NCI-H345 treated with DMSO at 0.1 percent for 48 hours (cell line): ENCODE results near the gene JCAD.
A peak's percentile ranks its signal among the peaks of the same experiment; 100 is the strongest.
"Not testable (repeated sequence)": the region's sequence is repeated elsewhere in the genome, so short reads cannot be mapped to it uniquely, and the experiment has no call there.

ENCODE experiments used
- DNase-seq: peaks from one replicate; lab custom pipeline; 2025; ENCODE audit not compliant: unreplicated experiment; lab: John Stamatoyannopoulos, UW

The JCAD gene

DNA sequence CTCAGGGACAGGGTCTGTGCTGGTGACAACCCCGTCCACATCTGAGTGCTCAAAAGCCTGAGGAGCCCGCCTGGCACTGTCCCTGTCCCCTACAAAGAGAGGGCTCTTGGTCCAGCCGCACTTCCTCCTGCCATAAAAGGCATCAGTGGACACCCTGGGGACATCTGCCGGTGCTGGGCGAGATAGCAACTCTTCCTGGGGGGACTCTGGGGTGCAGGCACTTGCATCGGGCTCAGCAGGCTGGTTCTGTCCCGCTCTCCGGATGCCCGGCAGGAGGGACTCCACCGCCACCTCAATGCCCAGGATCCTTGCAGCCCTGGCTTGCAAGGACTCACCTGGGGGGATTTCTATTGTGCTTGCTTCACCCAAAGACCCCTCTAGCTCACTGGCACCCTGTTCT, 32.8 kb downstream of the JCAD start:
- no peak for DNase-seq

DNA sequence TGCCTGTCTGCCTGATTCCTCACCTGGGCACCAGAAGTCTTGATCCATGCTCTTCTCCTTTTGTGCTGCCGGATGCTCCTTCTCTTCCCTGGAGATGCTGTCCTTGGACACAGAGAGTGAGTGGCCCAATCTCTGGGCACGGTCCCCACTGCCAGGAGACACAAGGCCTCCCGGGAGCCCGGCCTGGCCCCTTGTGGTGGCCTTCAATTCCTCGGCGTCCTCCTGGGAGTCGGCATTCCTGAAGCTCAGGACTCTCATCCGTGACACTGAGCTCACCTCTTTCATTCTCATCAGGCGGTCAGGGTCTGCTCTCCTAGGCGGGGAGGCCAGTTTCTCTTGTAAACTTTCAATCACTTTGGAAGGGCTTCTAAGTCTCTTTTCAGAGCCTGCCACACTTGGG, 33.3 kb downstream of the JCAD start:
- DNase-seq, result no peak

DNA sequence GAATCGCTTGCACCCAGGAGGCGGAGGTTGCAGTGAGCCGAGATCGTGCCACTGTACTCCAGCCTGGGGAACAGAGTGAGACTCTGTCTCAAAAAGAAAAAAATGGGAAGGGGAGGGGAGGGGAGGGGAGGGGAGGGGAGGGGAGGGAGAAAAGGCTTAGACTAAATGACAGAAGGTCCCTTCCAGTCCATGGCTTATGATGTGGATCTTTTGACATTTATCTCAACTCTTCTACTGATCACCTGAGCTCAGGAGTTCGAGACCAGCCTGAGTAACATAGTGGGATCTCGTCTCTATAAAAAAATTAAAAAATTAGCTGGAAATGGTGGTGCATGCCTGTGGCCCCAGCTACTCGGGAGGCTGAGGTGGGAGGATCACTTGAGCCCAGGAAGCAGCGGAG, 34.0 kb downstream of the JCAD start:
- DNase-seq, result not testable (repeated sequence)

DNA sequence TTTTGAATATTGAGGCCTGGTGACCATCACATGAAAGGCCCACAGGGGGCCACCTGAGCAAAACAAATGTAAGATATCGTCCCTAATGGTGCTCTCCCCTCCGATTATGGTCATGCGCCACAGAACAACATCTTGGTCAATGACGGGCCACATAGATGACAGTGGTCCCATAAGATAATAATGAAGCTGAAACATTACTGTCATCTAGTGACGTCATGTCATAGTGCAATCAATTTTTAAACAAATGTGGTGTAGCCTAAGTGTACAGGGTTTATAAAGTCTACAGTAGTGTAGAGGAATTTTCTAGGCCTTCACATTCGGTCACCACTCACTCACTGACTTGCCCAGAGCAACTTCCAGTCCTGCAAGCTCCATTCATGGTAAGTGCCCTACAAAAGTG, 36.8 kb downstream of the JCAD start:
- DNase-seq, result no peak

DNA sequence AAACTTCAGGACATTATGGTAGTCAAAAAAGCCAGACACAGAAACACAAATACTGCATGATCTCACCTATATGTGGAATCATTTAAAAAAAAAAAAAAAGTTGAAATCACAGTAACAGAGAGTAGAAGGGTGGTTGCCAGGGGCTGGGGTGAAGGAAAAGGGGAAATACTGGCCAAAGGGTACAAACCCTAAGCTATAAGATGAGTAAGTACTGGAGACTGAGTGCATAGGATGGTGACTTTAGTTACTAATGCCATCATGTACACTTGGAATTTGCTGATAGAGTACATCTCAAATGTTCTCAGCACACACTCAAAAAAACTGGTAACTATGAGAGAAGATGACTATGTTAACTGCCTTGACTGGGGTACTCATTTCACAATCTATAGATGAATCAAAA, 39.9 kb downstream of the JCAD start:
- DNase-seq, result no peak

DNA sequence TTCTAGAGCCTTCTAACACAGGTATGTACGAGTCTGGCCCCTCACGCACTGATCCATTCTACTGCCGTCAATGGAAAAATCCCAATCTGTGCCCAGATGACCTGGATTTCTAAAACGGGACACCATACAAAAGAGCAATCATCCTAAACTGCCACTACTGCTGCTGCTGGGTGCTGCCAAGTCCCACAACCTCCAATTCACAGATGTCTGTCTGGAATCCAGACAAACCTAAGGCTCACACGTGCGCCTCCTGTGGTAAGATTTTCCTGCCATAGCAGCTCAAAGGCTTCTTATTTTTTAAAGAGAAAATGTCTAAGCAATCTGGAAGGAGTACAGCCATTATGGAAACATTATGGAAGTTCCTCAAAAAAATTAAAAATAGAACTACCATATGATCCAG, 40.9 kb downstream of the JCAD start:
- DNase-seq, result no peak

DNA sequence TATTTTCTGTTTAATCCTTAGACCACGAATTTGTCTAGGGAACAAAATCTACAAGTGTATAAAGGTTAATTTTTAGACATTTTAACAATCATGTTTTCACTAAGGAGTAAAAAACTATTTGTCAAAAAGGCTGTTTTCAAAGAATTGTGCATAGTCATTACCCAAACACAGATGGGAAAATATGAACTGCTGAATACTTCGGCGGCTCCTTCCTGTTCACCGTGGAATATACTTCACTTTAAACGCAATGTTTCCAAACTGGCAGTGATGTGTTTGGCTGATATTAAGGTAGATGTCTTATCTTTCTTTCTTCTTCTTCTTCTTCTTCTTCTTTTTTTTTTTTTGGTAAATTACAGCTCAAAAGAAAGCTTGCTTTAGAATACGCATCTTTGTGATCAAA, 41.4 kb downstream of the JCAD start:
- no peak for DNase-seq

DNA sequence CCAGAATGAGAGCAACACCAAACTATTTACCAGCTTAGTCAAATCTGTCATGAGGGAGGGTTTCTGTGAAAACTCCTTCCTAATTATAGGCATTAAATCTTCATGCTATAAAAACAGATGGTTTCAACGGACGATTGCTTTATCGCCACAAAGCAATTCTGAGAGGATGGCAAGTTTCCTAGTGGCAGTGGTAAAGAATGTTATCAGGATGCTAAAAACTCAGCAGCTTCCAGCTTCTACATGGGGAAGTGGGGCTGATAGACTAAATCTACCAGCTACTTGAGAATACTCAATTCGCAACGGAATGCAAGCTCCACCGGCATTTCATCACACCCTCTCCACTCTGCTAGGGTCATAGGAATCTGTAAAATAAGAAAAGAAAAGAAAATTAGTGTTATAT, 41.8 kb downstream of the JCAD start:
- no peak for DNase-seq

DNA sequence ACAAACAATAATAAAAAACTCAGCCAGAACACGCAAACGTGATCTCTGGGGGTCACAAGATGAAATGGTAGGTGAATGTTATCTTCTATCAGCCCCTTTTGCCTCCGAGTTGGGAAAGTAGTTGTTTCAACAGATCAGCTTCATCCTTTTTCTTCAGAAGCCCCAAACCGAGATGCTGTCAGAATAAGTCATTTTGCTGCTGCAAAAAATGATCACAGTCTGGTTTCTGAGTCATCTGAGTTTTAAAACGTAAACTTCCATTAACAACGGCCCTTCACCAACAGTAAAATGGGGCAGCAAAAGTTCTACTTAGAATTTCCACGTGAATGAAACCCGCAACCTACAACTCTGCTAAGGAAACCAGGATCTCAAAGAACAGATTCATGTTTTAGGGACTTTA, 44.9 kb downstream of the JCAD start:
- no peak for DNase-seq

DNA sequence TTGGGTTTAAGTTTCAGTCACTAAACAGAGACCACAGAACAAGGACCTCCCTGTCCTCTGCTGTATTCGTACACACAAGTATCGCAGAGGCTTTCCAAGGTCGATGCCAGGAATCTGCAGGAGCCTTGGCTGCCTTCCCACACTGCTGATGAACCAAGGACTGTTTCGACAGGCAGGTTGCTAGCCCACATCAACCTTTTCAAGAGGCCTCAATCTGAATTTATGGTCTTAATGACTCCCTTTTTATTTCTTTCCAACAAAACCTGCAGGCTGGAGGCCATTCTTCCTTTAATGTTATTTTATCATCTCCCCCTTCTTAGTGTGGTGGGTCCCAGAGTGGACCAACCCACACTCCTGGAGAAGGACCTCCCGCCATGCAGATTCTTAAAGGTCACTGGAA, 45.6 kb downstream of the JCAD start:
- DNase-seq, result no peak

DNA sequence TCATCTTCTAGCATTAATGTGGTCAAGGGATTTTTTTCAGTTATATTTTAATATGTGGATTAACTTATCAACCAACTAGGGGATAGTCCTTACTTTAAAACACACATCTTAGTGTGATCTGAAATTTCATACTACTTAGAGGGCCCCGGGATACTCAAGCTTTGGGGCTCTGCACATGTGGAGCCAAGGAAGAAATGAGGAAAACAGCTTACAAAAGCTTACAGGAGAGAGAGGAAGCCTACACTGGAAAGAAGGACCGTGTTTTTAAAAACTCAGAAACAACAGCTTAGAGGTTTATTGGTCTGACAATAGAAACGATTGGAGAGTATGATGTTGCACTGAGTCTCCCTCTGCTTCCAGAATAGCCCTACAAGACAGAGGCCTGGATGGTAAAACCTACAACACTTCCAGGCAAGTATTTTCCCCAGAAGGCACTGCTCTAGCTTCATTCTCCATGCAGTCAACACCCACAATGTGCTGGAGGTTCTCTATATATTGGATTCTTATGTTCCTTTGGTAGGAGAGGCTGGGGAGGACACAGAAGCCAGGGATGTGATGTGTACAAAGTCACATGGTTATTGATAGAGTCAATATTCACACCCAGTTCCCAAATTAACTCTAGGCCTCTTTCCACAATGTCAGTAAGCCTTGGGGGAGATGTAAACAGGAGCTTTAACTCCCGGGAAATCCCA, 47.3 kb downstream of the JCAD start:
- no peak for DNase-seq

DNA sequence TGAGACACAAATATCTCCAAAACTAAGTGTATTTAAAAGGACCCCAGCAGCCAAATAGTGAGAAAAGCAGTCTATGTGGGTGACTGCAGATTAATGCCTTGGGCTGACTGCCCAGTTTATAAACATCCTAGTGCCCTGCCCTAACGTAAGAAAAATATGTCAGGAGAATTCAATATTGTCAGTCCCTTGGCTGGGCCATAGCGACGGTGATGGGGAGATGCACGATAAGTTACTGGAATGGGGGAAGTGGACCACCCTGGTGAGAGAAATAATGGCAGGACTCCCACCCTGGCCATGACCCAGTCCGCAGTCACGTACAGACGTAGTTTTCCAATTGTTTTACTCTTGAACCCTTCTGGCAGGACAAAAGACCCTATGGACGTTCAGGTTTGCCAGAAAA, 48.0 kb downstream of the JCAD start:
- DNase-seq, result no peak

DNA sequence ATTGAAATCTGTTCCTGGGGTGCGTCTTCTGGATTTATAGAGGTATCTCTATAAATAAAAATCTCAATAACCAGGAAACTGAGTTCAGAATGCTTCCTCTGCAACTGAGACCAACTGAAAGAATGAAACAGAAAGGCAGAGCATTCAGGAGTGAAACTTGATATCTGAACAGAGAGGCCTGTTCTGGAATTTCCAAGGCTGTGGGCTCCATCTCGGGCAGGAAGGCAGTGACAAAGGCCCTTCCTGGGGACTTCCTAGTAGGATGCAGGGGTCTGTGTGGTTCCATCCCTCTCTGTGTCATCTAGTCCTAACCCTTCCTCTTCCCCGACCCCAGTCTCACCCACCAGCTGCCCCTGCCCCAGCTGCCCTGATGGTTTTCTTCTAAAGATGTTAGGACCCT, 52.0 kb downstream of the JCAD start:
- no peak for DNase-seq

DNA sequence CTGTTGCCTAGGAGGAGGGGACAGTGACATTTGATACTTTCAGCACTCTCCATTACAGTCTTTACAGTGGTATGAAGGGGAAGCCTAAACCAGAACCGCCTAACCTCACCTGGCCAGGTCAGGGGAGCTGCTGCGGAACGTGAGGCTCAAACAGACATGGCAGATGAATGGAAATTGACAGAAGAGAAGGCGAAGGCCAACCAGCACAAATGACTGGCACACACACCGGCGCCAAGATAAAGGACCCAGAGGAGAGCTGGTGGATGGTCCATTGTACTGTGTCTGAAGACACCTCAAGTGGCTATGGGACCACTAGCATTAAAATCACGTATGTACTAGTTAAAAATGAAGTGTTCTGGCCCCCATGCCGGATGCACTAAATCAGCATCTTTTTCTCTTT, 53.0 kb downstream of the JCAD start:
- no peak for DNase-seq

DNA sequence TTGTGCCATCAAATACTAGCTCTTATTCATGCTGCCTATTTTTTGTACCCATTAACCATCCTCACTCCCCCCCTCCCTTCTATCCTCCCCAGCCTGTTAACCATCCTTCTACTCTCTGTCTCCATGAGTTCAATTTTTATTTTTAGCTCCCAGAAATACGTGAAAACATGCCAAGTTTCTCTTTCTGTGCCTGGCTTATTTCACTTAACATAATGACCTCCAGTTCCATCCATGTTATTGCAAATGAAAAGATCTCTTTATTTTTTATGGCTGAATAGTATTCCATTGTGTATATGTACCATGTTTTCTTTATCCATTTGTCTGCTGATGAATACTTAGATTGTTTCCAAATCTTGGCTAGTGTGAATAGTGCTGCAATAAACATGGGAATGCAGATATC, 54.3 kb downstream of the JCAD start:
- not testable (repeated sequence) for DNase-seq

DNA sequence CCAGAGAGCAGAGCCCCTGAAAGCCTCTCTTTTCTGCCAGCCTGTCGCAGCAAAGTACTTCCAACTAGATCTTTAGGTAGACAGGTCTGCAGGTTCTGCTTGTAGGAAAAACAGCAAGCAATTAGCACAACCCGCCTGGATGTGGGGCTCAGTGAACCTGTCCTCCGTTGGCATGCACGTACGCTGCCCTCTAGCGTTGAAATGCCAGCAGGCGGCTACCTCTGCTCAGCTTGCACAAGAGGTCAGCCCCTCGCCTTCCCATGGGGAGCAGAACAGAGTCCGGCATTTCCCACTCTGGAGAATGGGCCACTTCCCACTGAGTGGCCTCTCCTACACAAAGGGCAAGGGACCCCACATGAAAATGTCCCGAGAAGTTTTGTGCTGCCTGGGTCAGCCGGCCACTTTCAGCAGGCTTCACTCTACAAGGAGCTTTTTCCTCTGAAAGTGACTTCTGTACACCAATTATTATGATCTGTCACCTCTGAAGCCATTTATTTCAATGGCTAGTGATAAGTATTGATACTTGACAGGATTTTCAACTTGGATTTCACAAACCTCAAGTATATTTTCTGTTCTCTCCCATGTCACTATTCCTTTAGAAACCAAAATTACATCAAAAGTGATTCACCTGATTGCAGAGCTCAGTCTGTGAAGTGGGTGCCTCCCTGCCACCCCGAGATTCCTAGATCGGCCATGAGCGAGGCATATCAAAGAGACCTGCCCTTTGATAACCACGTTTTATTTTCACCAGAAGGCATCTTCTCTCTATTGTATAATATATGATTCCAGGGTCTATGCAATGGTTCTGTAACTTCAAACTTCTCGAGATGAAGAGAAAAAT, 56.7 kb downstream of the JCAD start:
- no peak for DNase-seq

DNA sequence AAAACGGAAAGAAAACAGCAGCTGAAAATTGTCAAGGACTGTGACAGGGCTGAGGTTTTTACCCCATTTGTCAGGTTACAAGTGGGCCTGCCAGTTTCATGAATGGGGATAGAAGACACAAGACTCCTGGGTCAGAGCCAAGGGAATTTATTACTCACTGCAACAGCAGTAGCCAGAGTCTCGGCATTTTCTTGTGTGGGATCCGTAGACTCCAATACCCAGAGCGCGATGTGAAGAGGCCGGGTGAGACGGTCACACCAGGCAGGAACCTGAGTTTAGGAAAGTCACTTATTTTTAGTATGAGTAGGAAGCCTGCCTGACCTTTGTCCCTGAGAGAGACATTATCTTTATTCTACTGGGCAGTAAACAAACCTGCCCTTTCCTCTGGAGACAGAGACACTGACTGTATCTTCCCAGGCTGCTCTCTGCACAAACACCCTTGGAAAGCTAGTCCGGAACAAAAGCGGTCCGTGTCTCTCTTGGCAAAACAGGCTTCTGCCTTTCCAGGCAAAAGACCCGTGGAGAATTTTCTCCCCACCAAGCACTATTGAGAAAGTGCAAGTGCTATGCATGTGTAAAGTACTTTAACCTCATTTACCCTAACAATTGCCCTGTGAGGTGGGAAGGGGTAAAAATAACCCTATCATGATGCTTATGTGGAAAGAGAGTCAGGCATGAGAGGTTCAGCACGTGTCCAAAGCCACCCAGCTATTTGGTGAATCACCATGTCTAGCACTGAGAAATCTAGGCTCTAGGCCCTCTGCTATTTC, 58.4 kb downstream of the JCAD start:
- no peak for DNase-seq

DNA sequence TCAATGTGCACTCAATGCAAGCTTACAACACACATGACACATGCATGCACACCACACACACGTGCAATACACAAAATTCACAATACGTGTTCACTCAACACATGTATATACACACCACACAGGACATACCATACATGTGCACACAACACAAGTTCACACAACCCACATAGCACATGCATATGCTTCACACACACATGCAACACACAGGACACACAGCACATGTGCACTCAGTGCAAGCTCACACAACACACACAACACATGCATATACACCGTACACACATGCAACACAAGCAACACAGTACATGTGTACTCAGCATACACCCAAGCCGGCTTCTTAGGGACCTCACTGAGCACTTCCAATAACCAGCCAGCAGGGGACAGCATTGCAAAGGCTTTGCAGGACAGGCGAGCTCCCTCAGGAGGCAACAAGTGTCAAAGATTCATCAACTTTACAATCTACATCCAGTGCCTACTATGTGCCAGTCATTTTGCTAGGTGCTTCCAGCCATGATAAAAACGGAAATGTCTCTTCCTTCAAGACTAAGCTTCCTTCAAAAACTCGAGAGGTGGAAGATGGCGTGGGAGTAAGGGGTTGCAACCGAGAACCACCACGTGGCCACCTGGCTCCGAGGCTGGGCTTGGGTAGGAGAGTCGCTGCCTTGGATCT, 61.1 kb downstream of the JCAD start:
- peak; percentile 40 for DNase-seq

DNA sequence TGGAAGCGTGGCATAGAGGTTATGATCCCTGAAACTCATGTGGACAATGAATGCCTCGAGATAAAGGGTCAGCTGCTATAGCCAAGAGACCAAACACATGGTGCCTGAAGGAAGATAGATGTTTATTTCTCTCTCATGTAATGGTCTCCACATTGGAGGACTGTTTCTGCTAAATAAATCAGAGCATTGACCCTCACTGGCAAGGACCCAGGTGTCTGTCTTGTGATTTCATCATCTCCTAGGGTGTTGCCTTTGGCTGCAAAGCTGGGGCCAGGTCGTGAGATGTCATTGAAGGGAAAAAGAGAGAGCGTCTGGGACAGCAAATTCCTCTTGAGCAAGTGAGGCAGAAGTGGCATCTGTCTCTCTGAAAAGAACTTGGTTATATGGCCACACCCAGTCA, 64.6 kb downstream of the JCAD start:
- no peak for DNase-seq

DNA sequence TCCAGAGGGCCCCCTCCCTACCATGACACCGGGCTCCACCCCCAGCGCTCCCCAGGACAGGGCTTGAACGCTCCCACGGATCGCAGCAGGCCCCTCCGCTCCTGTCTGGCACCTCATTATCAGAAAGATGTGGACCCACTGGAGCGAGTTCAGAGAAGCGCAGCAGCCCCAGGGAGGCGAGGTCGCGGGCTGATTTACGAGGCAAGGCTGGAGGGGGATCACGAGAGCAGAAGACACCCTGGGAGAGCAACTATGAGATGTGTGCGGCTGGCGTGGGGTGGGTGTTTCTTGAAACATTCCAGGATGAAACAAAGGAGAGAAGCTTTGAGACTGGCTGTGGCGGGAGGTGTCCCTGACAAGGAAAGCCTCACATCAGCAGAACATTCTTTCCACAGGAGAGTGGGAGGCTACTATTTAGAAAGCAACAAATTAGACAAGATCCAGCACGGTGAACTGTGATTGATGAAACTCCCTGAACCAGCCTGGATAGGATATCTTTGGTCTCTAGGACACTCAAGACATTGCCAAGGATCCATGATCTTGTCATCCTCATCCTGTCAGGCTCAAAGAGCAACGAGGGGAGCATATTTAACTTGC, 66.0 kb downstream of the JCAD start:
- DNase-seq, result no peak

DNA sequence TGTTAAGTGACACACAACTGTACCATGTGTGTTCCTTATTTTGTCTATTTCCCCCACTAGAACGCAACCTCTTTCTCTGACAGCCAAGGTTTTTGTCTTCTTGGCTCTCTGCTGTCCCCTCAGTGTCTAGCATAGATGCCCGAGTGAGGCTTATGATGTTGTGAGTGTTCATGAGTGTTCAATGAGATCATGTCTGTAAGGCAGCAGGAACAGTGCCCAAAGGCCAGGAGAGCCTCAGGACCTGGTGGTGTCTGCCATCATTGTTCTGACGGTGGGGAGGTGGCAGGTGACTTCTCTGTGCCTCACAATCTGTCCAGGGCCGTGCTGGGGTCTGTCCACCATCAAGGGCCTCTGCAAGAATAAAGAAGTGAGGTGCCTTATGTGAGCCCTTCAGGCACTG, 66.5 kb downstream of the JCAD start:
- DNase-seq, result no peak
